ENCODE measurements around the gene CARD19. TPM values are rescaled to one million over a fixed set of nuclear protein-coding genes. Genes with fewer than 3 reads are reported as not detected.

CARD19 gene
- total RNA-seq, 1 donor from 2014 or later: 13.2 TPM

GRCh38 chr9:93111001-93111370 is 15.0 kb downstream of the CARD19 start:
- no peak for DNase-seq (ENCODE audit: low spot score)
- H3K4me1 Mint-ChIP-seq (ENCODE audit: unreplicated experiment): no peaks in the 10 kb centered on the region
- peak overlapping the region; percentile 58 for H3K27ac Mint-ChIP-seq (ENCODE audit: unreplicated experiment)
- peaks cover 3% of the 10 kb centered on the region for H3K27me3 Mint-ChIP-seq (ENCODE audit: unreplicated experiment)
- no peaks in the 10 kb centered on the region for H3K9me3 Mint-ChIP-seq (ENCODE audit: unreplicated experiment)
- TF ChIP-seq CTCF (IDR thresholded peaks at IDR 0.05; ENCODE audit: unreplicated experiment): no peak
- no peak overlapping the region for H3K4me3 Mint-ChIP-seq (ENCODE audit: unreplicated experiment)
- H3K36me3 Mint-ChIP-seq (ENCODE audit: low read depth, unreplicated experiment): peaks cover 3% of the 10 kb centered on the region

GRCh38 chr9:93111371-93112115 is 15.5 kb downstream of the CARD19 start:
- Mint-ChIP-seq H3K4me3 (ENCODE audit: unreplicated experiment) (no peak overlapping the region), H3K4me1 (ENCODE audit: unreplicated experiment) (no peaks in the 10 kb centered on the region), H3K9me3 (ENCODE audit: unreplicated experiment) (no peaks in the 10 kb centered on the region), H3K27me3 (ENCODE audit: unreplicated experiment) (peaks cover 2% of the 10 kb centered on the region), H3K36me3 (ENCODE audit: low read depth, unreplicated experiment) (peaks cover 3% of the 10 kb centered on the region), H3K27ac (ENCODE audit: unreplicated experiment) (no peak overlapping the region)
- no peak for DNase-seq (ENCODE audit: low spot score)
- no peak for TF ChIP-seq CTCF (IDR thresholded peaks at IDR 0.05; ENCODE audit: unreplicated experiment)

GRCh38 chr9:93112116-93112863 is 16.3 kb downstream of the CARD19 start:
- peaks cover 3% of the 10 kb centered on the region for H3K36me3 Mint-ChIP-seq (ENCODE audit: low read depth, unreplicated experiment)
- H3K4me1 Mint-ChIP-seq (ENCODE audit: unreplicated experiment): no peaks in the 10 kb centered on the region
- H3K9me3 Mint-ChIP-seq (ENCODE audit: unreplicated experiment): no peaks in the 10 kb centered on the region
- no peak overlapping the region for H3K4me3 Mint-ChIP-seq (ENCODE audit: unreplicated experiment)
- H3K27ac Mint-ChIP-seq (ENCODE audit: unreplicated experiment): no peak overlapping the region
- H3K27me3 Mint-ChIP-seq (ENCODE audit: unreplicated experiment): peaks cover 2% of the 10 kb centered on the region
- DNase-seq (ENCODE audit: low spot score): no peak
- TF ChIP-seq CTCF (IDR thresholded peaks at IDR 0.05; ENCODE audit: unreplicated experiment): no peak

- H3K27ac Mint-ChIP-seq (ENCODE audit: unreplicated experiment): no peak overlapping the region
- peaks cover 2% of the 10 kb centered on the region for H3K27me3 Mint-ChIP-seq (ENCODE audit: unreplicated experiment)
- peaks cover 3% of the 10 kb centered on the region for H3K36me3 Mint-ChIP-seq (ENCODE audit: low read depth, unreplicated experiment)
- TF ChIP-seq CTCF (IDR thresholded peaks at IDR 0.05; ENCODE audit: unreplicated experiment): no peak
- no peak for DNase-seq (ENCODE audit: low spot score)
- H3K4me3 Mint-ChIP-seq (ENCODE audit: unreplicated experiment): no peak overlapping the region
- H3K4me1 Mint-ChIP-seq (ENCODE audit: unreplicated experiment): no peaks in the 10 kb centered on the region
- no peaks in the 10 kb centered on the region for H3K9me3 Mint-ChIP-seq (ENCODE audit: unreplicated experiment)
Observed at GRCh38 chr9:93112864-93113389, 16.9 kb downstream of the CARD19 start.

Data from endothelial cell (in vitro differentiated cells).